Astrocyte of the cerebellum (primary cell): Measurements from ENCODE around the gene LRP1B.

Experiments
- DNase-seq: peaks from one replicate; pipeline ENCODE4 v3.0.0-alpha.2; 2011; ENCODE audit warnings: low read depth
- H3K4me3 ChIP-seq: 2 replicates; pipeline ENCODE4 v1.5.1; 2011; ENCODE audit warnings: mild to moderate bottlenecking, low read depth, low read length, moderate library complexity
- CTCF ChIP-seq: IDR thresholded peaks from 2 replicates; pipeline ENCODE4 v1.5.1; 2012; ENCODE audit warnings: low read length, low read depth, moderate library complexity, mild to moderate bottlenecking; ENCODE audit errors: missing control alignments
- in situ Hi-C: cut with HindIII; loops from 2 replicates; pipeline ENCODE4 v1.10.0; 2017; ENCODE audit warnings: low sequenced_read_pairs

Gene LRP1B

GRCh38 chr2:140246957-140247356 lies 1883.9 kb downstream of the LRP1B start:
- no peak for DNase-seq
- no peak for TF ChIP-seq CTCF
- no peak overlapping the region for H3K4me3 ChIP-seq
- in situ Hi-C loops, result no loop called here

- no peak overlapping the region for H3K4me3 ChIP-seq
- DNase-seq, result no peak
- in situ Hi-C loops, result no loop called here
- TF ChIP-seq CTCF, result no peak
Observed at GRCh38 chr2:140246058-140246457, 1884.8 kb downstream of the LRP1B start.

GRCh38 chr2:140242889-140243288 lies 1887.9 kb downstream of the LRP1B start:
- in situ Hi-C loops, result no loop called here
- TF ChIP-seq CTCF, result no peak
- H3K4me3 ChIP-seq, result no peak overlapping the region
- no peak for DNase-seq

- DNase-seq, result no peak
- no peak for TF ChIP-seq CTCF
- in situ Hi-C loops, result no loop called here
- H3K4me3 ChIP-seq, result no peak overlapping the region
Observed at GRCh38 chr2:140234116-140234515, 1896.7 kb downstream of the LRP1B start.

GRCh38 chr2:140210963-140211362 lies 1919.9 kb downstream of the LRP1B start:
- DNase-seq, result no peak
- no peak overlapping the region for H3K4me3 ChIP-seq
- in situ Hi-C loops, result no loop called here
- no peak for TF ChIP-seq CTCF

- TF ChIP-seq CTCF, result no peak
- no peak for DNase-seq
- no peak overlapping the region for H3K4me3 ChIP-seq
- in situ Hi-C loops, result no loop called here
Observed at GRCh38 chr2:140205093-140205492, 1925.7 kb downstream of the LRP1B start.

- no peak overlapping the region for H3K4me3 ChIP-seq
- no peak for DNase-seq
- TF ChIP-seq CTCF, result no peak
- in situ Hi-C loops, result no loop called here
Observed at GRCh38 chr2:140203347-140203746, 1927.5 kb downstream of the LRP1B start.
